WTC11 (cell line): ENCODE measurements around the gene EPHB3. TPM values are rescaled to one million over a fixed set of nuclear protein-coding genes. Genes with fewer than 3 reads are reported as not detected.

Source experiments
- ATAC-seq: fragments of 200-7000 bp; cut with Tn5 transposase; 2 replicates; pipeline ENCODE4 v1.10.0; 2021; ENCODE audit warnings: mild to moderate bottlenecking, moderate library complexity
- CTCF ChIA-PET: fragments of 300-600 bp; sonication (Branson Sonifier 250); formaldehyde crosslinking; loops from one replicate; lab custom pipeline; 2021; ENCODE audit warnings: antibody characterized with exemption; lab: Charles Lee
- POLR2A ChIA-PET: fragments of 350-600 bp; sonication (Branson Sonifier 250); formaldehyde crosslinking; loops from one replicate; lab custom pipeline; 2021; ENCODE audit warnings: antibody characterized with exemption; lab: Charles Lee
- DNase-seq: peaks from one replicate; pipeline ENCODE4 v3.0.0; 2021; ENCODE audit warnings: low spot score
- H3K27ac Mint-ChIP-seq: 2 replicates; pipeline ENCODE4 v1.8.0; 2021; ENCODE audit warnings: mixed read lengths
- H3K27me3 Mint-ChIP-seq: 2 replicates; pipeline ENCODE4 v1.8.0; 2021; ENCODE audit warnings: low read depth, mild to moderate bottlenecking, moderate library complexity, mixed read lengths
- H3K36me3 Mint-ChIP-seq: 2 replicates; pipeline ENCODE4 v1.8.0; 2021; ENCODE audit warnings: mixed read lengths
- H3K4me1 Mint-ChIP-seq: 2 replicates; pipeline ENCODE4 v1.8.0; 2022; ENCODE audit warnings: mixed read lengths
- H3K4me3 Mint-ChIP-seq: 2 replicates; pipeline ENCODE4 v1.8.0; 2021; ENCODE audit warnings: mild to moderate bottlenecking, moderate library complexity, mixed read lengths
- H3K9me3 Mint-ChIP-seq: 2 replicates; pipeline ENCODE4 v1.8.0; 2021; ENCODE audit warnings: mixed read lengths
- FOXP1 ChIP-seq: sonication (generic); formaldehyde crosslinking; IDR thresholded peaks from 2 replicates; pipeline ENCODE4 v1.8.0; 2022; ENCODE audit warnings: missing genetic modification reagents, mild to moderate bottlenecking, moderate library complexity, borderline replicate concordance
- GABPB1 ChIP-seq: sonication (generic); formaldehyde crosslinking; IDR thresholded peaks from 2 replicates; pipeline ENCODE4 v1.8.1; 2023; ENCODE audit warnings: mild to moderate bottlenecking, missing genetic modification reagents
- GTF2I ChIP-seq: fragments of 250-450 bp; sonication (Bioruptor Pico); conservative IDR thresholded peaks from 2 replicates; pipeline ENCODE4 v1.4.0; 2021; ENCODE audit warnings: mild to moderate bottlenecking
- JUN ChIP-seq: sonication (generic); formaldehyde crosslinking; IDR thresholded peaks from 2 replicates; pipeline ENCODE4 v1.8.0; 2023; ENCODE audit warnings: mild to moderate bottlenecking, missing genetic modification reagents
- MYBL2 ChIP-seq: sonication (generic); formaldehyde crosslinking; IDR thresholded peaks from 2 replicates; pipeline ENCODE4 v1.8.1; 2023; ENCODE audit warnings: mild to moderate bottlenecking, moderate library complexity, missing genetic modification reagents
- NFATC4 ChIP-seq: fragments of 250-450 bp; sonication (Bioruptor Pico); IDR thresholded peaks from 2 replicates; pipeline ENCODE4 v1.9.0; 2021; ENCODE audit warnings: mild to moderate bottlenecking
- NFE2L1 ChIP-seq: sonication (generic); formaldehyde crosslinking; IDR thresholded peaks from 2 replicates; pipeline ENCODE4 v1.8.1; 2023; ENCODE audit warnings: missing genetic modification reagents
- NR3C1 ChIP-seq: sonication (generic); formaldehyde crosslinking; conservative IDR thresholded peaks from 2 replicates; pipeline ENCODE4 v1.8.1; 2023; ENCODE audit warnings: low read depth, mild to moderate bottlenecking, missing genetic modification reagents
- SMAD3 ChIP-seq: sonication (generic); formaldehyde crosslinking; IDR thresholded peaks from 2 replicates; pipeline ENCODE4 v1.8.0; 2022; ENCODE audit warnings: missing genetic modification reagents, mild to moderate bottlenecking, borderline replicate concordance
- SP1 ChIP-seq: sonication (generic); formaldehyde crosslinking; conservative IDR thresholded peaks from 2 replicates; pipeline ENCODE4 v1.8.1; 2022; ENCODE audit warnings: missing genetic modification reagents
- TP53 ChIP-seq: sonication (generic); formaldehyde crosslinking; IDR thresholded peaks from 2 replicates; pipeline ENCODE4 v1.8.1; 2023; ENCODE audit warnings: mild to moderate bottlenecking, missing genetic modification reagents
- ZNF219 ChIP-seq: sonication (generic); formaldehyde crosslinking; IDR thresholded peaks from 2 replicates; pipeline ENCODE4 v1.8.0; 2023; ENCODE audit warnings: missing genetic modification reagents, mild to moderate bottlenecking, borderline replicate concordance
- ZNF396 ChIP-seq: fragments of 250-450 bp; sonication (Bioruptor Pico); IDR thresholded peaks from 2 replicates; pipeline ENCODE4 v1.8.0; 2021; ENCODE audit warnings: mild to moderate bottlenecking, moderate library complexity, borderline replicate concordance
- ZNF671 ChIP-seq: fragments of 250-450 bp; sonication (Bioruptor Pico); IDR thresholded peaks from 2 replicates; pipeline ENCODE4 v1.8.0; 2021; ENCODE audit warnings: mild to moderate bottlenecking
- total RNA-seq: library from RNA; stranded (reverse); gene quantifications from 3 replicates; pipeline ENCODE4 v1.2.3, GENCODE V29; 2021
- TF ChIP-seq, protein P1 (sequence below): sonication (generic); formaldehyde crosslinking; IDR thresholded peaks from 2 replicates; pipeline ENCODE4 v1.8.1; 2023; ENCODE audit warnings: mild to moderate bottlenecking, missing genetic modification reagents
- TF ChIP-seq, protein P2 (sequence below): sonication (generic); formaldehyde crosslinking; conservative IDR thresholded peaks from 2 replicates; pipeline ENCODE4 v1.8.1; 2022; ENCODE audit warnings: mild to moderate bottlenecking, missing genetic modification reagents
- TF ChIP-seq, protein P3 (sequence below): sonication (generic); formaldehyde crosslinking; IDR thresholded peaks from 2 replicates; pipeline ENCODE4 v1.8.1; 2022; ENCODE audit warnings: low read depth, mild to moderate bottlenecking, moderate library complexity, missing genetic modification reagents, borderline replicate concordance
- TF ChIP-seq, protein P4 (sequence below): fragments of 250-450 bp; sonication (Bioruptor Pico); IDR thresholded peaks from 2 replicates; pipeline ENCODE4 v2.1.2; 2022; ENCODE audit warnings: mild to moderate bottlenecking, moderate library complexity
- TF ChIP-seq, protein P5 (sequence below): sonication (generic); formaldehyde crosslinking; IDR thresholded peaks from 2 replicates; pipeline ENCODE4 v1.8.1; 2022; ENCODE audit warnings: mild to moderate bottlenecking, moderate library complexity, missing genetic modification reagents
- TF ChIP-seq, protein P6 (sequence below): fragments of 250-450 bp; sonication (Bioruptor Pico); IDR thresholded peaks from 2 replicates; pipeline ENCODE4 v1.9.0; 2021; ENCODE audit warnings: mild to moderate bottlenecking, borderline replicate concordance

Gene EPHB3
- total RNA-seq, 1 experiment from 2014 or later, result 11.4 TPM

DNA sequence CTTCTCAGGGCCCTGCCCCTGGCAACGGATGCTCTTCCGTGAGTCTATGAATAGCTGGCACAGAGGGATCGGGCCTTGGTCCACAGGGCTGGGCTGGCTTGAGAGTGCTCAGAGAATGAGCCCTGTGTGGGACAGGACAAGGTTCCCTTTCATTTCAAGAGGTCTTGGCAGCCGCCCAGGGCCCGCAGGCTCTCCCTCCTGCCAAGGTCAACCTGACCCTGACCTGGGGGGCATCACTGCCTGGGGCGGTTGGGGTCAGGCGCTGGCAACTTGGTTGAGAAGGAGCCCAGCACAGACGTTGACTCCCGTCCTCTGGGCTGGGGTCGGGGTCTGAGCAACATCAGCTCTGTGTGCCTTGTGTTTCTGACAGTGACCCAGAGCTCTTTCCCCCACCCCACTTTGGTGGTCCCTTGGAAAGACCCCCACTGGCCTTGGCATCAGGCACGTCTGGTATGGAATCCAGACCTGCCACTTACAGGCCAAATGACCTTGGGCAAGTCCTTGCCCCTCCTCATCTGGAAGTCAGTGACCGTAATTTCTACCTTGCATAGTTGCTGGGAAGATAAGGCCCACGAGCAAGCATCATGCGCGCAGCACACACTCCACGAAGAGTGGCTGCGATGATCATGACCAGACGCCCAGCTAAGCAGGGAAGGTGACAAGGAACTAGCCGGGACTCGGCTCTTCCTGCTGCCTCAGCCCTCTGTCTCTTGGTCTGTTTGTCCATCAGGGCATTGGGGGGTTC lies 36.4 kb downstream of the EPHB3 start:
- Mint-ChIP-seq H3K27me3 (peaks cover 61% of the 10 kb centered on the region), H3K4me3 (no peak overlapping the region), H3K27ac (no peak overlapping the region), H3K9me3 (no peaks in the 10 kb centered on the region), H3K36me3 (no peaks in the 10 kb centered on the region), H3K4me1 (peaks cover 53% of the 10 kb centered on the region)
- ATAC-seq (no peak), DNase-seq (no peak)
- POLR2A ChIA-PET, result interaction anchor here (0.7 kb wide), 1 partner anchor 34 kb away, joined by 4 read pairs; no protein-coding TSS in a partner anchor
- TF ChIP-seq, protein P1, sequence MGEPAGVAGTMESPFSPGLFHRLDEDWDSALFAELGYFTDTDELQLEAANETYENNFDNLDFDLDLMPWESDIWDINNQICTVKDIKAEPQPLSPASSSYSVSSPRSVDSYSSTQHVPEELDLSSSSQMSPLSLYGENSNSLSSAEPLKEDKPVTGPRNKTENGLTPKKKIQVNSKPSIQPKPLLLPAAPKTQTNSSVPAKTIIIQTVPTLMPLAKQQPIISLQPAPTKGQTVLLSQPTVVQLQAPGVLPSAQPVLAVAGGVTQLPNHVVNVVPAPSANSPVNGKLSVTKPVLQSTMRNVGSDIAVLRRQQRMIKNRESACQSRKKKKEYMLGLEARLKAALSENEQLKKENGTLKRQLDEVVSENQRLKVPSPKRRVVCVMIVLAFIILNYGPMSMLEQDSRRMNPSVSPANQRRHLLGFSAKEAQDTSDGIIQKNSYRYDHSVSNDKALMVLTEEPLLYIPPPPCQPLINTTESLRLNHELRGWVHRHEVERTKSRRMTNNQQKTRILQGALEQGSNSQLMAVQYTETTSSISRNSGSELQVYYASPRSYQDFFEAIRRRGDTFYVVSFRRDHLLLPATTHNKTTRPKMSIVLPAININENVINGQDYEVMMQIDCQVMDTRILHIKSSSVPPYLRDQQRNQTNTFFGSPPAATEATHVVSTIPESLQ, result no peak
- TF ChIP-seq, protein P2, sequence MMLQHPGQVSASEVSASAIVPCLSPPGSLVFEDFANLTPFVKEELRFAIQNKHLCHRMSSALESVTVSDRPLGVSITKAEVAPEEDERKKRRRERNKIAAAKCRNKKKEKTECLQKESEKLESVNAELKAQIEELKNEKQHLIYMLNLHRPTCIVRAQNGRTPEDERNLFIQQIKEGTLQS, result no peak
- TF ChIP-seq ZNF396 (CRISPR knock-in tag) (no peak), FOXP1 (CRISPR knock-in tag) (no peak), TP53 (CRISPR knock-in tag) (no peak), NFE2L1 (CRISPR knock-in tag) (no peak)
- CTCF ChIA-PET, result interaction anchor here (2.4 kb wide), 1 partner anchor 37 kb away, joined by 10 read pairs; the partner anchor contains the start of gene EPHB3

DNA sequence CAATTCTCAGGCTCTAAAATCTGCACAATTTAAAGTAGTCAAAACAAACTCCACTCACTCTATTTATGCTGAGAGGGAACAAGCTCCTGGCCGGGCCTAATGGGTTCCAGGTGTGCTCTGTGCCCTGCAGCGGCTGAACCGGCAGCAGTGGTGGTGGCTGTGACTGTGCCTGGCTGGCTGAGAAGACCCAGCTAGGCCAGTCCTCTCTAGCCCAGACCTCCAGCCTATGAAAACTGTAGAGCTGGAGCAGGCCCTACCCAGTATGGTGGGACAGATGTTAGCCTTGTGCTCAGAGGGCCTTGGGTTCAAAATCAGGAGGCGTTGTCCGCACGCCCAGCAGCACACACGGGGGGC lies 37.0 kb downstream of the EPHB3 start:
- ATAC-seq (no peak), DNase-seq (no peak)
- H3K4me1 Mint-ChIP-seq, result peaks cover 54% of the 10 kb centered on the region
- no peak overlapping the region for H3K27ac Mint-ChIP-seq
- ChIA-PET CTCF (interaction anchor here (2.4 kb wide), 1 partner anchor 37 kb away, joined by 10 read pairs; the partner anchor contains the start of gene EPHB3), POLR2A (interaction anchor here (0.7 kb wide), 1 partner anchor 34 kb away, joined by 4 read pairs; no protein-coding TSS in a partner anchor)
- H3K9me3 Mint-ChIP-seq, result no peaks in the 10 kb centered on the region
- H3K4me3 Mint-ChIP-seq, result no peak overlapping the region
- H3K36me3 Mint-ChIP-seq, result no peaks in the 10 kb centered on the region
- peaks cover 64% of the 10 kb centered on the region for H3K27me3 Mint-ChIP-seq
- TF ChIP-seq, protein P3, sequence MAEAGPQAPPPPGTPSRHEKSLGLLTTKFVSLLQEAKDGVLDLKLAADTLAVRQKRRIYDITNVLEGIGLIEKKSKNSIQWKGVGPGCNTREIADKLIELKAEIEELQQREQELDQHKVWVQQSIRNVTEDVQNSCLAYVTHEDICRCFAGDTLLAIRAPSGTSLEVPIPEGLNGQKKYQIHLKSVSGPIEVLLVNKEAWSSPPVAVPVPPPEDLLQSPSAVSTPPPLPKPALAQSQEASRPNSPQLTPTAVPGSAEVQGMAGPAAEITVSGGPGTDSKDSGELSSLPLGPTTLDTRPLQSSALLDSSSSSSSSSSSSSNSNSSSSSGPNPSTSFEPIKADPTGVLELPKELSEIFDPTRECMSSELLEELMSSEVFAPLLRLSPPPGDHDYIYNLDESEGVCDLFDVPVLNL (CRISPR knock-in tag), result no peak
- no peak for TF ChIP-seq MYBL2
- TF ChIP-seq, protein P2, result no peak
- no peak for TF ChIP-seq JUN
- TF ChIP-seq GABPB1 (CRISPR knock-in tag), result no peak
- TF ChIP-seq GTF2I (CRISPR knock-in tag), result no peak
- TF ChIP-seq, protein P4, sequence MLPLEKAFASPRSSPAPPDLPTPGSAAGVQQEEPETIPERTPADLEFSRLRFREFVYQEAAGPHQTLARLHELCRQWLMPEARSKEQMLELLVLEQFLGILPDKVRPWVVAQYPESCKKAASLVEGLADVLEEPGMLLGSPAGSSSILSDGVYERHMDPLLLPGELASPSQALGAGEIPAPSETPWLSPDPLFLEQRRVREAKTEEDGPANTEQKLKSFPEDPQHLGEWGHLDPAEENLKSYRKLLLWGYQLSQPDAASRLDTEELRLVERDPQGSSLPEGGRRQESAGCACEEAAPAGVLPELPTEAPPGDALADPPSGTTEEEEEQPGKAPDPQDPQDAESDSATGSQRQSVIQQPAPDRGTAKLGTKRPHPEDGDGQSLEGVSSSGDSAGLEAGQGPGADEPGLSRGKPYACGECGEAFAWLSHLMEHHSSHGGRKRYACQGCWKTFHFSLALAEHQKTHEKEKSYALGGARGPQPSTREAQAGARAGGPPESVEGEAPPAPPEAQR (CRISPR knock-in tag), result no peak
- TF ChIP-seq ZNF219, result no peak
- no peak for TF ChIP-seq ZNF671
- TF ChIP-seq, protein P5, sequence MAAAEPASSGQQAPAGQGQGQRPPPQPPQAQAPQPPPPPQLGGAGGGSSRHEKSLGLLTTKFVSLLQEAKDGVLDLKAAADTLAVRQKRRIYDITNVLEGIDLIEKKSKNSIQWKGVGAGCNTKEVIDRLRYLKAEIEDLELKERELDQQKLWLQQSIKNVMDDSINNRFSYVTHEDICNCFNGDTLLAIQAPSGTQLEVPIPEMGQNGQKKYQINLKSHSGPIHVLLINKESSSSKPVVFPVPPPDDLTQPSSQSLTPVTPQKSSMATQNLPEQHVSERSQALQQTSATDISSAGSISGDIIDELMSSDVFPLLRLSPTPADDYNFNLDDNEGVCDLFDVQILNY (CRISPR knock-in tag), result no peak
- TF ChIP-seq NFATC4 (CRISPR knock-in tag), result no peak
- no peak for TF ChIP-seq NR3C1 (CRISPR knock-in tag)
- TF ChIP-seq, protein P6, sequence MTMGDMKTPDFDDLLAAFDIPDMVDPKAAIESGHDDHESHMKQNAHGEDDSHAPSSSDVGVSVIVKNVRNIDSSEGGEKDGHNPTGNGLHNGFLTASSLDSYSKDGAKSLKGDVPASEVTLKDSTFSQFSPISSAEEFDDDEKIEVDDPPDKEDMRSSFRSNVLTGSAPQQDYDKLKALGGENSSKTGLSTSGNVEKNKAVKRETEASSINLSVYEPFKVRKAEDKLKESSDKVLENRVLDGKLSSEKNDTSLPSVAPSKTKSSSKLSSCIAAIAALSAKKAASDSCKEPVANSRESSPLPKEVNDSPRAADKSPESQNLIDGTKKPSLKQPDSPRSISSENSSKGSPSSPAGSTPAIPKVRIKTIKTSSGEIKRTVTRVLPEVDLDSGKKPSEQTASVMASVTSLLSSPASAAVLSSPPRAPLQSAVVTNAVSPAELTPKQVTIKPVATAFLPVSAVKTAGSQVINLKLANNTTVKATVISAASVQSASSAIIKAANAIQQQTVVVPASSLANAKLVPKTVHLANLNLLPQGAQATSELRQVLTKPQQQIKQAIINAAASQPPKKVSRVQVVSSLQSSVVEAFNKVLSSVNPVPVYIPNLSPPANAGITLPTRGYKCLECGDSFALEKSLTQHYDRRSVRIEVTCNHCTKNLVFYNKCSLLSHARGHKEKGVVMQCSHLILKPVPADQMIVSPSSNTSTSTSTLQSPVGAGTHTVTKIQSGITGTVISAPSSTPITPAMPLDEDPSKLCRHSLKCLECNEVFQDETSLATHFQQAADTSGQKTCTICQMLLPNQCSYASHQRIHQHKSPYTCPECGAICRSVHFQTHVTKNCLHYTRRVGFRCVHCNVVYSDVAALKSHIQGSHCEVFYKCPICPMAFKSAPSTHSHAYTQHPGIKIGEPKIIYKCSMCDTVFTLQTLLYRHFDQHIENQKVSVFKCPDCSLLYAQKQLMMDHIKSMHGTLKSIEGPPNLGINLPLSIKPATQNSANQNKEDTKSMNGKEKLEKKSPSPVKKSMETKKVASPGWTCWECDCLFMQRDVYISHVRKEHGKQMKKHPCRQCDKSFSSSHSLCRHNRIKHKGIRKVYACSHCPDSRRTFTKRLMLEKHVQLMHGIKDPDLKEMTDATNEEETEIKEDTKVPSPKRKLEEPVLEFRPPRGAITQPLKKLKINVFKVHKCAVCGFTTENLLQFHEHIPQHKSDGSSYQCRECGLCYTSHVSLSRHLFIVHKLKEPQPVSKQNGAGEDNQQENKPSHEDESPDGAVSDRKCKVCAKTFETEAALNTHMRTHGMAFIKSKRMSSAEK (CRISPR knock-in tag), result no peak
- TF ChIP-seq SP1, result no peak
- TF ChIP-seq SMAD3 (CRISPR knock-in tag), result no peak
